Epithelial cell of esophagus (primary cell): ENCODE measurements around the gene C19orf38.
"Not testable (repeated sequence)": the region's sequence is repeated elsewhere in the genome, so short reads cannot be mapped to it uniquely, and the experiment has no call there.

Experiments used
- DNase-seq: peaks from one replicate; pipeline ENCODE4 v3.0.0; 2010; ENCODE audit warnings: low read depth
- H3K4me3 ChIP-seq: 2 replicates; pipeline ENCODE4 v1.5.1; 2011; ENCODE audit warnings: mild to moderate bottlenecking, low read length, control low read depth
- TF ChIP-seq, protein P1 (sequence below): IDR thresholded peaks from 2 replicates; pipeline ENCODE4 v1.5.1; 2011; ENCODE audit warnings: low read depth, mild to moderate bottlenecking, low read length, control low read depth, inconsistent platforms; ENCODE audit not compliant: insufficient read depth; ENCODE audit errors: missing control alignments

The C19orf38 gene

GRCh38 chr19:10830931-10831779 is 17.1 kb upstream of the C19orf38 start:
- TF ChIP-seq, protein P1, sequence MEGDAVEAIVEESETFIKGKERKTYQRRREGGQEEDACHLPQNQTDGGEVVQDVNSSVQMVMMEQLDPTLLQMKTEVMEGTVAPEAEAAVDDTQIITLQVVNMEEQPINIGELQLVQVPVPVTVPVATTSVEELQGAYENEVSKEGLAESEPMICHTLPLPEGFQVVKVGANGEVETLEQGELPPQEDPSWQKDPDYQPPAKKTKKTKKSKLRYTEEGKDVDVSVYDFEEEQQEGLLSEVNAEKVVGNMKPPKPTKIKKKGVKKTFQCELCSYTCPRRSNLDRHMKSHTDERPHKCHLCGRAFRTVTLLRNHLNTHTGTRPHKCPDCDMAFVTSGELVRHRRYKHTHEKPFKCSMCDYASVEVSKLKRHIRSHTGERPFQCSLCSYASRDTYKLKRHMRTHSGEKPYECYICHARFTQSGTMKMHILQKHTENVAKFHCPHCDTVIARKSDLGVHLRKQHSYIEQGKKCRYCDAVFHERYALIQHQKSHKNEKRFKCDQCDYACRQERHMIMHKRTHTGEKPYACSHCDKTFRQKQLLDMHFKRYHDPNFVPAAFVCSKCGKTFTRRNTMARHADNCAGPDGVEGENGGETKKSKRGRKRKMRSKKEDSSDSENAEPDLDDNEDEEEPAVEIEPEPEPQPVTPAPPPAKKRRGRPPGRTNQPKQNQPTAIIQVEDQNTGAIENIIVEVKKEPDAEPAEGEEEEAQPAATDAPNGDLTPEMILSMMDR: no peak
- no peak overlapping the region for H3K4me3 ChIP-seq
- DNase-seq: no peak

GRCh38 chr19:10831987-10832938 is 16.0 kb upstream of the C19orf38 start:
- TF ChIP-seq, protein P1: no peak
- H3K4me3 ChIP-seq: no peak overlapping the region
- no peak for DNase-seq

- TF ChIP-seq, protein P1: no peak
- H3K4me3 ChIP-seq: no peak overlapping the region
- no peak for DNase-seq
Observed at GRCh38 chr19:10832939-10833296, 15.3 kb upstream of the C19orf38 start.

DNA sequence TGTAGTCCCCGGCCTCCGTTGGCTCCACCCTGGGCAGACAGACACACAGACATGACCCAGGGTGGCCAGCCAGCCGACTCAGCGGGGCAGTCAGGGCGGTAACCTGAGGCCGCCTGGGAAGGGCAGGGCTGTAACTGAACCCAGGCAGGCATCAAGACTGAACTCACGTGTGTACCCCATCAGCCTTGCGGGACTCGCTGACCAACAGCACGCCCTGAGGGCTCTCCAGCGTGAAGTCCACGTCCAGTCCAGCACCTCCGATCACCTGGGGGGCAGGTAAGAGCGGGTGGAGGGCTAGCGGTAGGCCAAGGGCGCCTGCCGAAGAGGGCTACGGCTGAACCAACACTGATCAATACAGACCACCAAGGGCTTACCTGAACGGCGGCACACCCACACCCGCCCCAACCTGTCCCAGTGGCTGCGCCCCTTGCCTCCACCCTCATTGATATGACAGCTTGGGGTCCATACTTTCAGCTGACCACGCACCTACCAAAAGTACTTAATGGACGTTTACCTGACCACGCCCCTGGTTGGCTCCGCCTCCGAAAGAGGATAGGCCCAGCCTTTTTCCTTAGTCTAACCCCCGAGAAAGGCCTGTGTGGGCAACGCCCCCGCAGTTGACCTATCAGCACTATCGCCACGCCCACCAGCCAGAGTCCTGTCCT is 13.0 kb upstream of the C19orf38 start:
- TF ChIP-seq, protein P1: no peak
- H3K4me3 ChIP-seq: peak overlapping the region; percentile 78
- DNase-seq: peak; percentile 9

GRCh38 chr19:10835754-10836478 is 12.3 kb upstream of the C19orf38 start, which contains the start of gene TMED1:
TSS of gene TMED1 (minus strand) at chr19:10836212. CDS start at chr19:10836191, 21 bp downstream.
- TF ChIP-seq, protein P1: no peak
- peak; percentile 100 for DNase-seq
- H3K4me3 ChIP-seq: peak within 1 kb of the TSS; percentile 78

- TF ChIP-seq, protein P1: no peak
- peak; percentile 76 for DNase-seq
- H3K4me3 ChIP-seq: peak overlapping the region; percentile 78
Observed at GRCh38 chr19:10836479-10837330, 11.5 kb upstream of the C19orf38 start.

DNA sequence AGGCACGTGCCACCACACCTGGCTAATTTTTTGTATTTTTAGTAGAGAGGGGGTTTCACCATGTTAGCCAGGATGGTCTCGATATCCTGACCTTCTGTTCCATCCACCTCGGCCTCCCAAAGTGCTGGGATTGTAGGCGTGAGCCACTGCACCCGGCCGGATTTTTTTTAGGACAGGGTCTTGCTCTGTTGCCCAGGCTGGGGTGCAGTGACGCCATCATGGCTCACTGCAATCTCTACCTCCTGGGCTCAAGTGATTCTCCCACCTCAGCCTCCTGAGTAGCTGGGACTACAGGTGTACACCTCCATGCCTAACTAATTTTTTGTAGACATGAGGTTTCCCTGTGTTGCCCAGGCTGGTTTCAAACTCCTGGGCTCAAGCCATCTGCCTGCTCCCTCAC is 10.6 kb upstream of the C19orf38 start:
- DNase-seq, H3K4me3 ChIP-seq: not testable (repeated sequence)
